Omental fat pad (tissue), 4 donors: ENCODE results near the gene PRTFDC1. TPM values are rescaled to one million over a fixed set of nuclear protein-coding genes. Genes with fewer than 3 reads are reported as not detected.

Experiments used
- ATAC-seq: fragments of 150-250 bp; one replicate; pipeline ENCODE4 v1.9.1; 2016; ENCODE audit warnings: mild to moderate bottlenecking, moderate library complexity; ENCODE audit not compliant: low FRiP score
- DNase-seq: peaks from one replicate; pipeline ENCODE4 v3.0.0-alpha.2; 2019; ENCODE audit warnings: low spot score
- CTCF ChIP-seq, 3 donors: fragments of 450-650 bp; IDR thresholded peaks; one replicate each; pipeline ENCODE4 v1.5.1; 2016 to 2017; ENCODE audit warnings: antibody characterized with exemption in 3 of 3, mild to moderate bottlenecking in 3 of 3, moderate library complexity in 2 of 3
- total RNA-seq, 4 donors: library from RNA; depleted of rRNA; stranded (reverse); fragments of >200 nt; gene quantifications; one replicate each; pipeline ENCODE4 v1.1.0, GENCODE V29; 2016

The PRTFDC1 gene
- total RNA-seq, 4 donors from 2014 or later = 1.4 to 5.4 (median 2.5) TPM

- DNase-seq (no peak), ATAC-seq (no peak)
- no peak for TF ChIP-seq CTCF (IDR thresholded peaks at IDR 0.05)
These were observed 37.1 kb downstream of the PRTFDC1 start for GRCh38 chr10:24915304-24915703.

- no peak for DNase-seq
- no peak for ATAC-seq
- TF ChIP-seq CTCF (IDR thresholded peaks at IDR 0.05) = no peak
These were observed 38.3 kb downstream of the PRTFDC1 start for GRCh38 chr10:24914148-24914547.

GRCh38 chr10:24912215-24912614, 40.2 kb downstream of the PRTFDC1 start:
- no peak for ATAC-seq

GRCh38 chr10:24911029-24911428, 41.4 kb downstream of the PRTFDC1 start:
- TF ChIP-seq CTCF (IDR thresholded peaks at IDR 0.05) = no peak
- DNase-seq (no peak), ATAC-seq (no peak)

More at GRCh38 chr10:24912215-24912614, 40.2 kb downstream of the PRTFDC1 start:
- no peak for DNase-seq
- no peak for TF ChIP-seq CTCF (IDR thresholded peaks at IDR 0.05)

- no peak for ATAC-seq
- no peak for TF ChIP-seq CTCF (IDR thresholded peaks at IDR 0.05)
- DNase-seq = no peak
These were observed 41.8 kb downstream of the PRTFDC1 start for GRCh38 chr10:24910574-24910973.

- no peak for ATAC-seq
- TF ChIP-seq CTCF (IDR thresholded peaks at IDR 0.05) = no peak
These were observed 43.5 kb downstream of the PRTFDC1 start for GRCh38 chr10:24908793-24909423.

GRCh38 chr10:24907956-24908355, 44.5 kb downstream of the PRTFDC1 start:
- TF ChIP-seq CTCF (IDR thresholded peaks at IDR 0.05) = no peak
- DNase-seq (no peak), ATAC-seq (no peak)

More at GRCh38 chr10:24908793-24909423, 43.5 kb downstream of the PRTFDC1 start:
- no peak for DNase-seq
